ENCODE results near the gene PDF. TPM values are rescaled to one million over a fixed set of nuclear protein-coding genes. Genes with fewer than 3 reads are reported as not detected.
A peak's percentile ranks its signal among the peaks of the same experiment; 100 is the strongest.

PDF gene
- total and polyA plus RNA-seq, 2 of the 13 experiments (the other 11 are each of a cell fraction or from before 2014, with no cell fraction given) = 12.4 to 48.8 TPM

DNA sequence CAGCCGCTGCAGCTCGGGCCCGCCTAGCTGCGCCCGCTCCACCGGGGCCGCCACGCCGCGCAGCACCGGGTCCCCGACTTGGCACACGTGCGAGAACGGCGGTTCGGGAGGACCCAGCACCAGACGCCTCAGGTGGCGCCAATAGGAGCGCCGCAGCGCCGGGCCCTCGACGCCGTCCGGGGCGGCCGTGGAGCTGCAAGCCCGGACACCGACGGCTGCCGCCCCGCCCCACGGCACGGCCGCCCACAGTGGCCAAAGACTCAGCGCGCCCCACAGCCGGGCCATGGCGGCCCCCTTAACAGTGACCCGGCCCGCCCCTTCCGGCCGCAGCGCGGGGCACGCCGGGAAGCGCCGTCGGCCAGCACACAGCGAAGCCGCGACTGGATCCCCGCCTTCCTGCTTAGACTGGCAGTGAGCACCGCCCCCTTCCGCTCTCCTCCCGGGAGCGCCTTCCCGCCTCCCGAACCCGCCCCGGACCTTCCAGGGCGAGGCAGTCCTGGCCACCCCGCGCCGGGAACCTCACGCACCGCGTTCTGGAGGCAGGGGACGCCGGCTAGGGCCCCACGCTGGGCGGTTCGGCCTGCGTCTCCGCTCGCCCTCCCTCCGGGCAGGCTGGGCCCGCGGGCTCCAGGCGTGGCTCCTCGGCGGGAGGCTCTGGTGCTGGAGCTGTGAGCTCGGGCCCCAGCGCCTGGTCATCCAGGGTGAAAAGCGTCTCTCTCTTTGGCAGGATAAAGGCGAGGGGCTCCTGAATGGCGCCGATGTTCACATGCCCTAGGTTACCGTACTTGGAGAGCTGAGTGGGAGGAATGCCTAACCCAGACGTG is at the start of gene PDF (continued):
- TF ChIP-seq CEBPZ (IDR thresholded peaks at IDR 0.05; ENCODE audit: low read length) = no peak
- TF ChIP-seq ZNF619 (CRISPR knock-in tag; IDR thresholded peaks at IDR 0.05) = peak; percentile 89; the same call in 1 of the 2 replicates
- peak; percentile 97 for TF ChIP-seq ZC3H13 (CRISPR knock-in tag; IDR thresholded peaks at IDR 0.05)
- TF ChIP-seq TBX3 (IDR thresholded peaks at IDR 0.05; ENCODE audit: borderline replicate concordance) = no peak
- TF ChIP-seq SCMH1 (CRISPR knock-in tag; IDR thresholded peaks at IDR 0.05; ENCODE audit: borderline replicate concordance) = no peak
- peak; percentile 42; the same call in 1 of the 2 replicates for TF ChIP-seq ATF3 (CRISPR knock-in tag; IDR thresholded peaks at IDR 0.05)
- no peak for TF ChIP-seq ZNF354B (CRISPR knock-in tag; IDR thresholded peaks at IDR 0.05)
- TF ChIP-seq ZNF101 (CRISPR knock-in tag; IDR thresholded peaks at IDR 0.05; ENCODE audit: borderline replicate concordance, low read depth) = no peak
- peak; percentile 84; the same call in 1 of the 2 replicates for TF ChIP-seq ZNF543 (CRISPR knock-in tag; IDR thresholded peaks at IDR 0.05)
- 0 out of 2 replicates have a peak, but pooled peaks have one; percentile 90 for TF ChIP-seq ARHGAP35 (CRISPR knock-in tag; IDR thresholded peaks at IDR 0.05; ENCODE audit: borderline replicate concordance)
- TF ChIP-seq DDIT3 (CRISPR knock-in tag; IDR thresholded peaks at IDR 0.05) = no peak
- peak; percentile 50; the same call in 1 of the 2 replicates for TF ChIP-seq ZNF337 (CRISPR knock-in tag; IDR thresholded peaks at IDR 0.05; ENCODE audit: borderline replicate concordance, low read depth)
- TF ChIP-seq BCL3 (CRISPR knock-in tag; IDR thresholded peaks at IDR 0.05) = peak; percentile 73
- no peak for TF ChIP-seq SRSF9 (IDR thresholded peaks at IDR 0.05; ENCODE audit: borderline replicate concordance, insufficient read depth, low read depth, low read length, poor library complexity, severe bottlenecking)
- TF ChIP-seq ZNF576 (CRISPR knock-in tag; IDR thresholded peaks at IDR 0.05) = peak; percentile 83; the same call in 1 of the 2 replicates
- TF ChIP-seq HNF4A (CRISPR knock-in tag; IDR thresholded peaks at IDR 0.05) = peak; percentile 48; the same call in 1 of the 2 replicates
- TF ChIP-seq SAFB2 (CRISPR knock-in tag; IDR thresholded peaks at IDR 0.05; ENCODE audit: borderline replicate concordance, low read depth) = peak; percentile 97; the same call in 1 of the 2 replicates
- TF ChIP-seq ZNF550 (CRISPR knock-in tag; IDR thresholded peaks at IDR 0.05; ENCODE audit: borderline replicate concordance) = peak; percentile 71; the same call in 1 of the 2 replicates
- peak; percentile 59; the same call in 1 of the 2 replicates for TF ChIP-seq SMAD1 (CRISPR knock-in tag; IDR thresholded peaks at IDR 0.05; ENCODE audit: borderline replicate concordance, low read depth)
- TF ChIP-seq TCF12 (IDR thresholded peaks at IDR 0.05) = no peak
- TF ChIP-seq TCF12 (CRISPR knock-in tag; IDR thresholded peaks at IDR 0.05) = 0 out of 2 replicates have a peak, but pooled peaks have one; percentile 84
- peak; percentile 94 for TF ChIP-seq GABPB1 (CRISPR knock-in tag; IDR thresholded peaks at IDR 0.05)
- peak; percentile 83; the same call in 1 of the 2 replicates for TF ChIP-seq NFE2L1 (CRISPR knock-in tag; IDR thresholded peaks at IDR 0.05; ENCODE audit: borderline replicate concordance)
